HFFc6 (cell line): Measurements from ENCODE around the gene PTPA. TPM values are rescaled to one million over a fixed set of nuclear protein-coding genes. Genes with fewer than 3 reads are reported as not detected.

Experiments
- DNase-seq: peaks from one replicate; pipeline ENCODE4 v3.0.0-alpha.2; 2018
- H3K27ac Mint-ChIP-seq: 2 replicates; pipeline ENCODE4 v1.8.0; 2020; ENCODE audit warnings: mild to moderate bottlenecking, mixed read lengths
- H3K27me3 Mint-ChIP-seq: 2 replicates; pipeline ENCODE4 v1.8.0; 2021; ENCODE audit warnings: mild to moderate bottlenecking, moderate library complexity, mixed read lengths; ENCODE audit not compliant: insufficient read depth
- H3K36me3 Mint-ChIP-seq: 2 replicates; pipeline ENCODE4 v1.8.0; 2021; ENCODE audit warnings: low read depth, mixed read lengths
- H3K4me1 Mint-ChIP-seq: 2 replicates; pipeline ENCODE4 v1.8.0; 2020; ENCODE audit warnings: low read depth, mixed read lengths
- H3K4me3 Mint-ChIP-seq: 2 replicates; pipeline ENCODE4 v1.8.0; 2020; ENCODE audit warnings: mild to moderate bottlenecking, moderate library complexity, mixed read lengths
- H3K9me3 Mint-ChIP-seq: 2 replicates; pipeline ENCODE4 v1.8.0; 2020; ENCODE audit warnings: mild to moderate bottlenecking, mixed read lengths
- total RNA-seq, 6 experiments: library from RNA; stranded (reverse); fragmentation: NEBNext Ultra II Directional; extraction: Animal tissue kit (Norgen Biotek cat#: 25700); gene quantifications; 2 replicates in 1 of 6; 3 replicates in 5 of 6; pipeline ENCODE4 v1.2.3, GENCODE V29; 2021
- TF ChIP-seq, protein P1 (sequence below): fragments of 200-600 bp; sonication (generic); IDR thresholded peaks from 2 replicates; pipeline ENCODE4 v1.5.0; 2021; ENCODE audit warnings: antibody characterized with exemption, mild to moderate bottlenecking

The PTPA gene
- total RNA-seq, 6 experiments from 2014 or later, result 153 to 170 (median 162) TPM

DNA sequence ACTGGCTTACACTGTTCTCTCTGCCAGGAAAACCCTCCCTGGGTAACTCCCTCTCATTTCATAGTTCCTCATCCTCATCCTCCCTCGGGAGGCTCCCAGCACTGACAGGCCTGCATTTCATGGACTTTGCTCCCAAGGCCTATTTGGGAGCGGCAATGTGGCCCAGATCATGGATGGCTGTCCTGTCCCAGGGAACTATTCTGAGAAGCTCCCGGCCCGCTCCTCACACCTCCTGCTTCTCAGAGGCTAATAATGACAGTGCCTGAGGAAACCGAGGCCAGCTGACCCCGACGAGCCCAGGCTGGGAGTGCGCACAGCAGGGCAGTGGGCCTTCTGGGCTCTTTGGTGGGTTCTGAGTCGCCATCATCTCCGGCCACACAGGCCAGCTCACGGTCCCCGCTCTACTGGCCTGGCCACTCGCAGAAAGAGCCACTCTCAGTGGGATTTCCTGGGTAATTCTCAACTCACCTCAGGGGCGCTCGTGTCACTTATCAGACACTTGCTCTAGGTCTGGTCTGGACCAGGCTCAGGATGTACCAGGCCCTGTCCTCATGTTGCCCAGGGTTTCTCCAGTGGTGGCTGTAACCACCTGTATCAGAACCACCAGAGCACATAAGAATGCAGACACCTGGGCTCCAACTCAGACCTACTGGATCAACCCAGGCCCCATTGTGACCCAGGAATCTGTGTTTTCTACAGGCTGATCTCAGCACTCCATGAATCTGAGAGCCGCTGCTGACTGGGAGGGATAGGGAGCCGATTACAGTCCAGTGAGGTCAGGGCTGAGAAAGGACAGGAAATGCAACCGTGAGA, 32.3 kb upstream of the PTPA start:
- Mint-ChIP-seq H3K36me3 (no peaks in the 10 kb centered on the region), H3K27ac (no peak overlapping the region), H3K4me1 (peaks cover 23% of the 10 kb centered on the region), H3K9me3 (no peaks in the 10 kb centered on the region), H3K4me3 (peak overlapping the region; percentile 15; the same call in 1 of the 2 replicates), H3K27me3 (peaks cover 1% of the 10 kb centered on the region; the same call in 1 of the 2 replicates)
- no peak for DNase-seq
- TF ChIP-seq, protein P1, sequence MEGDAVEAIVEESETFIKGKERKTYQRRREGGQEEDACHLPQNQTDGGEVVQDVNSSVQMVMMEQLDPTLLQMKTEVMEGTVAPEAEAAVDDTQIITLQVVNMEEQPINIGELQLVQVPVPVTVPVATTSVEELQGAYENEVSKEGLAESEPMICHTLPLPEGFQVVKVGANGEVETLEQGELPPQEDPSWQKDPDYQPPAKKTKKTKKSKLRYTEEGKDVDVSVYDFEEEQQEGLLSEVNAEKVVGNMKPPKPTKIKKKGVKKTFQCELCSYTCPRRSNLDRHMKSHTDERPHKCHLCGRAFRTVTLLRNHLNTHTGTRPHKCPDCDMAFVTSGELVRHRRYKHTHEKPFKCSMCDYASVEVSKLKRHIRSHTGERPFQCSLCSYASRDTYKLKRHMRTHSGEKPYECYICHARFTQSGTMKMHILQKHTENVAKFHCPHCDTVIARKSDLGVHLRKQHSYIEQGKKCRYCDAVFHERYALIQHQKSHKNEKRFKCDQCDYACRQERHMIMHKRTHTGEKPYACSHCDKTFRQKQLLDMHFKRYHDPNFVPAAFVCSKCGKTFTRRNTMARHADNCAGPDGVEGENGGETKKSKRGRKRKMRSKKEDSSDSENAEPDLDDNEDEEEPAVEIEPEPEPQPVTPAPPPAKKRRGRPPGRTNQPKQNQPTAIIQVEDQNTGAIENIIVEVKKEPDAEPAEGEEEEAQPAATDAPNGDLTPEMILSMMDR, result no peak

DNA sequence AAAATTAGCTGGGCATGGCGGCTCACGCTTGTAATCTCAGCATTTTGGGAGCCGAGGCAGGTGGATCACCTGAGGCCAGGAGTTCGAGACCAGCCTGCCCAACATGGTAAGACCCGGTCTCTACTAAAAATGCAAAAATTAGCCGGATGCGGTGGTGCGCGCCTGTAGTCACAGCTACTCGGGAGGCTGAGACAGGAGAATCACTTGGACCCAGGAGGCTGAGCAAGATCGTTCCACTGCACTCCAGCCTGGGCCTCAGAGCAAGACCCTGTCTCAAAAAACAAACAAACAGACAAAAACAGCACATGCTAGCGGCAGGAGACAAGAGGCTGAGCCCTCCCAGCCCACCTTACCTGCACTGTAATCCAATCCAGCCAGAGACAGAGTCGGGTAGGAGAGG, 31.4 kb upstream of the PTPA start:
- Mint-ChIP-seq H3K4me1 (peaks cover 23% of the 10 kb centered on the region), H3K27ac (no peak overlapping the region), H3K27me3 (peaks cover 1% of the 10 kb centered on the region; the same call in 1 of the 2 replicates), H3K9me3 (no peaks in the 10 kb centered on the region), H3K4me3 (peak overlapping the region; percentile 92), H3K36me3 (no peaks in the 10 kb centered on the region)
- TF ChIP-seq, protein P1, result no peak
- DNase-seq, result no peak

DNA sequence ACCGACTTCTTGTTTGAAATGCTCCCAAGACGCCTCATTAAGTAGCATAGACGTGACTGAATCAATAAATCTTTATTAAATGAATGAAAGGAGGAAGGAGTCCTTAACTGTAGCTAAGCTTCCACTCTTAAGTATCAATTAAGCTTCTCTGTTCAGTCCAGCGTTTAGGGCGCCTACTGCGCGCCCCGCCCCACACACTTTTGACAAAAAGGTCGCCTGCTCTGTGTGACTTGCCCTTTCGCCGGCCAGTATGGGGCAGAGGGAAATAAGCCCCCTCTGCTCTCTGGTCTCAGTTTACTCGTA, 31.0 kb upstream of the PTPA start:
- Mint-ChIP-seq H3K4me3 (peak overlapping the region; percentile 92), H3K4me1 (peaks cover 23% of the 10 kb centered on the region), H3K36me3 (no peaks in the 10 kb centered on the region), H3K9me3 (no peaks in the 10 kb centered on the region), H3K27me3 (peaks cover 1% of the 10 kb centered on the region; the same call in 1 of the 2 replicates), H3K27ac (no peak overlapping the region; the same call in 1 of the 2 replicates)
- TF ChIP-seq, protein P1, result no peak
- no peak for DNase-seq

DNA sequence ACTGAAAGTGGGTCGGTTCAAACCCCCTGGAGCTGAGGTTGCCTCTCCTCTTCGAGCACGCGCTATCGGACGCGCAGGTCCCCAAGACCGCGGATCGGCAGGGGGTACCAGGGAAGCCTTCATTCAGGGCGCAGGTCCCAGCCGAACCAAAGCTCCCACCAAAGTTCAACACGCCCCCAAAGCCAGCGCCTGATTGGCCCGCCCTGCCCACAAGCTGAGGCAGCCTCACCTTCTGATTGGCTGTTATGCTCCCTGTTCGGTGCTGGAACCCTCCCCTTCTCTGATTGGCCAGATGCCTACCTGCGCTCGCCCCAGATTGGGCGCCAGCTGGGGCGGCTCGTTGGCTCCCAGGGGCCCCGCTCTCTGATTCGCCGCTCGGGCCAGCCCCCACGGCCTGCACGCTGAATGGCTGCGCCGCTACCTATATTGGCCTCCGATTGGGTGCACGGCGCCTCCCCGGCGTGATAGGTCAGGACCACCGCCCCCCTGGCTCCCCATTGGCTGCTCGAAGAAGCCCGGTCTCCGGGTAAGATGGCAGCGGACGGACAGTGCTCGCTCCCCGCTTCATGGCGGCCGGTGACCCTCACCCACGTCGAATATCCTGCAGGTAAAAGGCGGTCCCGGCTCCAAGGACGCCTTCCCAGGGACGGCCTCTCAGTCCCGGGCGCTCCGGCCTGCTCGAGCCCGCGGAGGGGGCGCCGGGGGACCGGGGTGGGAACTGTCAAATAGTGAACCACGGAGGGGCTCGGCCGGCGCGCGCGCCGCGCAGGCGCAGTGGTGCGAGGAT, 30.4 kb upstream of the PTPA start, which contains the start of gene DOLPP1:
DOLPP1 (plus strand) TSS at position 511 of the 787 bp plus-strand sequence; CDS start at position 532, 21 bp downstream.
- H3K27ac Mint-ChIP-seq, result peak within 1 kb of the TSS; percentile 60
- H3K4me1 Mint-ChIP-seq, result peaks cover 23% of the 10 kb centered on the region

DNA sequence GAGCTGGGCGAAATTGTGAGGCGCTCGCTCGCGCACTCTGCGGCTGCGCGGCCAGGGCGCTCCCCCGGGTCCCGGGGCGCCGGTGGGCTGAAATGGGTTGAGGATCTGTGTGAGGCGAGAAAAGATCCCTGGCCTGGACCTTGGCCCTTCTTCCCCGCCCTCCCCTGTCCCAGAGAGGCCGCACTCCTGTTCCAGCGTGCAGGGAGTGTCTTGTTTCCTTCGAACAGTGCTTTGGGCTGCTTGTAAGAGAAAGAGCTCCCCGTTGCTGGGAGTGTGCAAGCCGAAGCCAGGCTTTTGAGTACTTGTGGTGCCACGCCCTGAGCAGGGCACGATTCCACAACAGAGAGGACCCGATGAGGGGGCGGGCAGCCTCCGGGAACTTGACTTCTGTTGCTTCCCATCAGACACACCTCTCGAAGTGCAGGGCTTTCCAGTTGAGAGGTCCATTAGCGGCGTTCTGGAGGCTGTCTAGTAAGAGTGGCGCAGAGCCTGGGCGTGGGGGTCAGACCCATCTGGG, 29.8 kb upstream of the PTPA start:
- H3K4me1 Mint-ChIP-seq, result peaks cover 23% of the 10 kb centered on the region
- no peaks in the 10 kb centered on the region for H3K9me3 Mint-ChIP-seq
- TF ChIP-seq, protein P1, result no peak
- H3K36me3 Mint-ChIP-seq, result no peaks in the 10 kb centered on the region
- no peak for DNase-seq
- no peaks in the 10 kb centered on the region; the same call in 1 of the 2 replicates for H3K27me3 Mint-ChIP-seq
- peak overlapping the region; percentile 92 for H3K4me3 Mint-ChIP-seq
- peak overlapping the region; percentile 60 for H3K27ac Mint-ChIP-seq

More for the DNA sequence above, 30.4 kb upstream of the PTPA start, which contains the start of gene DOLPP1:
- Mint-ChIP-seq H3K27me3 (peaks cover under 1% of the 10 kb centered on the region; the same call in 1 of the 2 replicates), H3K4me3 (peak within 1 kb of the TSS; percentile 92), H3K36me3 (no peaks in the 10 kb centered on the region), H3K9me3 (no peaks in the 10 kb centered on the region)
- TF ChIP-seq, protein P1, result no peak
- peak; percentile 99 for DNase-seq
